Cardiac fibroblast (primary cell): ENCODE data around the gene PITRM1.

Experiments
- DNase-seq, 2 donors: peaks; one replicate each; pipeline versions ENCODE4 v3.0.0 to v3.0.0-alpha.2; 2010; ENCODE audit warnings: low read depth in 2 of 2
- H3K4me3 ChIP-seq, 2 donors: replicated peaks in 1 of 2; 1 replicate in 1 of 2; 2 replicates in 1 of 2; pipeline ENCODE4 v1.5.1; 2011; ENCODE audit warnings: low read depth in 2 of 2, low read length in 2 of 2, mild to moderate bottlenecking in 2 of 2, moderate library complexity in 1 of 2
- TF ChIP-seq, protein P1 (sequence below): IDR thresholded peaks from one replicate; pipeline ENCODE4 v1.5.1; 2011; ENCODE audit warnings: low read depth, mild to moderate bottlenecking, low read length, inconsistent platforms

PITRM1 gene

DNA sequence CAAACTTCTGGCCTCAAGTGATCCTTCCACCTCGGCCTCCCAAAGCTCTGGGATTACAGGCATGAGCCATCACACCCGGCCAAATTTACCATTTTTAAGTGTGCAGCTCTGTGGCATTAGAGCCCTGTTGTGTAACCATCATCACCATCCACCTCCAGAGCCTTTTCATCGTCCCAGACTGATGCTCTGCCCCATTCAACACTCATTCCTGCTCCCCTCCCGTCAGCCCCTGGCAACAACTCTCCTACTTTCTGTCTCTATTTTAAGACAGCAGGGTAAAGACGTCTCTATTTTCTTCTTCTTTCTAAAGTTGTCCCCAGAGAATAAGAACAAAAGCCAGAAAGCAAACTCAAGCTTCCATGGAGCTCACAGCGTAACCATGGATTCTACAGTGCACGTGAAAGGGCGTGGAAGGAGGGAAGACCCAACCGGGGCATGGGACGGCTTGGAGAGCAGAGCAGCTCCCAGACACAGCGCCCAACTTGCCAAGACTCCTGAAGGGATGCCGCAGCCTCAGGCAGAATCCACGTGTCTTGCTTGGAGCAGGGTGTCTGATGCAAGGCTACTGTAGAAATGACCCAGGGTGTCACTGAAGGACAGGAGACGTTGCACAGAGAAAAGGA lies 42.7 kb upstream of the PITRM1 start:
- DNase-seq, result no peak
- no peak overlapping the region for H3K4me3 ChIP-seq
- TF ChIP-seq, protein P1, sequence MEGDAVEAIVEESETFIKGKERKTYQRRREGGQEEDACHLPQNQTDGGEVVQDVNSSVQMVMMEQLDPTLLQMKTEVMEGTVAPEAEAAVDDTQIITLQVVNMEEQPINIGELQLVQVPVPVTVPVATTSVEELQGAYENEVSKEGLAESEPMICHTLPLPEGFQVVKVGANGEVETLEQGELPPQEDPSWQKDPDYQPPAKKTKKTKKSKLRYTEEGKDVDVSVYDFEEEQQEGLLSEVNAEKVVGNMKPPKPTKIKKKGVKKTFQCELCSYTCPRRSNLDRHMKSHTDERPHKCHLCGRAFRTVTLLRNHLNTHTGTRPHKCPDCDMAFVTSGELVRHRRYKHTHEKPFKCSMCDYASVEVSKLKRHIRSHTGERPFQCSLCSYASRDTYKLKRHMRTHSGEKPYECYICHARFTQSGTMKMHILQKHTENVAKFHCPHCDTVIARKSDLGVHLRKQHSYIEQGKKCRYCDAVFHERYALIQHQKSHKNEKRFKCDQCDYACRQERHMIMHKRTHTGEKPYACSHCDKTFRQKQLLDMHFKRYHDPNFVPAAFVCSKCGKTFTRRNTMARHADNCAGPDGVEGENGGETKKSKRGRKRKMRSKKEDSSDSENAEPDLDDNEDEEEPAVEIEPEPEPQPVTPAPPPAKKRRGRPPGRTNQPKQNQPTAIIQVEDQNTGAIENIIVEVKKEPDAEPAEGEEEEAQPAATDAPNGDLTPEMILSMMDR, result no peak

DNA sequence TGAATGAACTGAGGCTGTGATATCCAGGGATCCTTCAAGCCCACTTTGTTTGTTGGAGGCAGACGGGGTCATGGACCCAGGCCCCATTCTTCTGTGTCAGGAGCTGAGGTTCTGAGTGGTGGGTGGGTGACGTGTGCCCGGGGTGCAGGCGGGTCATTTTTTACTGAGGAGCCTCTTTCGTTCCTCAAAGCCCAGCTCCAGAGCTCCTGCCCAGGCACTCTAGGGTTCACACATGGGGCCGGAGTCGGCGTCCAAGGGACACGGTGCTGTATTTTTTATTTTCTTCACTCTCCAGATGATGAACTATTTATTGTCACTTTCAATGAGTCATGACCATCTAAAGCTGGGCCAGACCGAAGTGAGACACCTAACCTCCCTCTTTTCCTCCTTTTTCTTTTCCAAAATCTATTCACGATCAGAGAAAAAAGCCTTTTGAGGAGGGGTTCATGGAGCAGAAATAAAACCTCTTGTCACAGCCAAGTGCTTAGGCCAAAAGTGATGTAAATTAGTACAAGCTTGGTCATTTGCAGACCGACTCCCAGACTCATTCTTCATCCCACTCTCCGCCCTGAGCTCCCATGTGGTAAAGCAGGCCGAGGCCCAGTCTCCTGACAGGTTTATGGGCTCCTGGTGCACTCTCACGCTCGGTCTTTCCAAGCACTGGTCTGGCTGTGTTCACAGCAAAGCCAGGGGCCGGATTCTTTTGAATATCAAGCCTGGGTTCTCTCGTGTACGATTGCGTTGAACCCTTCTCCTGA lies 41.4 kb upstream of the PITRM1 start:
- DNase-seq, result no peak
- H3K4me3 ChIP-seq, result no peak overlapping the region
- TF ChIP-seq, protein P1, result no peak

DNA sequence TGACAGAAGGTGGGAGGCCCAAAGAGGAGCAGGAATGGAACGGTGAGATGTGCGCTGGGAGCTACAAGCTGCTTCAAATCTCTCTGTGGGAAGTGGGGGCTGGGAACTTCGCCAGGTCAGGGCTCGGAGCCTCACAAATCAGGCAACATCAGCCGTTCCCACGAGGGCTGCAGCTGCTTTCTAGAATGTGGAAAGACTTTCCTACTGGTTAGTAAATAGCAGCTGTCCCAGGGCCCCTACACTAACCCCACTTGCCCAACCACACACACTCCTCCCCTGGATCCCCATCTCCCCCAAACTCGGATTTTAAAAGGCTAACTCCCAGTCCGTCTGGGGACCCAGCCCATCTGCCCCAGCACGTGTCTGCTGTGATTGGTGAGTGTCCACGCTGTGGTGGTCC lies 40.6 kb upstream of the PITRM1 start:
- DNase-seq, result peak in 1 of 2 donors; percentile 38
- H3K4me3 ChIP-seq, result no peak overlapping the region
- TF ChIP-seq, protein P1, result no peak

DNA sequence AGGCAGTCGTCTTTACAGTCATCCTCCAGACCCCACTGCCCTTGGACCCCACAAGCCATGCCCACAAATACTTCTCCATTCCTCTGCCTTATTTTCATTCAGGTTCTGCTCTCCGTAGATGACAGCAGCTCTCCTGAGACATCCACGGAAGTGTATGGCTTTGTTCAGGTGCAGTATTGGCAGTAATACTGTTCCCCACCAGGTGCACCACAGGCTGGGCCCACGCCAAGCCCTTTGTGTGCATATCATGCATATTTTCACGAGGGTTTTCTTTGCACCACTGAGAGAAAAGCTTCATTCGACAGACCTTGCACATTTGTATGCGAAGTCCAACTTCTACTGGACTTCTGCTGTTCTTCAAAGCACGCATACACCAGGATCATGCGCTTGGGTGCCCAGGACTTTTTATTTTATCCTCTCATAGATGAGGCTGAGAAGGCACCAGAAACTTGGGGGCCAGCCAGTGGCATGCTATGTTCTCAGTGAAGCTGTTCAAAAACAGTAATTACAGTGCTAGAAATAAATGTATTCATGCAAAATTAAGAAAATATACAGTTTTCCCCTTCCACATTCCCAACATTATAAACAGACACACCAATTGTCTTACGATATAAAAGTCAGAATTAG lies 37.8 kb upstream of the PITRM1 start:
- no peak for DNase-seq
- TF ChIP-seq, protein P1, result no peak

DNA sequence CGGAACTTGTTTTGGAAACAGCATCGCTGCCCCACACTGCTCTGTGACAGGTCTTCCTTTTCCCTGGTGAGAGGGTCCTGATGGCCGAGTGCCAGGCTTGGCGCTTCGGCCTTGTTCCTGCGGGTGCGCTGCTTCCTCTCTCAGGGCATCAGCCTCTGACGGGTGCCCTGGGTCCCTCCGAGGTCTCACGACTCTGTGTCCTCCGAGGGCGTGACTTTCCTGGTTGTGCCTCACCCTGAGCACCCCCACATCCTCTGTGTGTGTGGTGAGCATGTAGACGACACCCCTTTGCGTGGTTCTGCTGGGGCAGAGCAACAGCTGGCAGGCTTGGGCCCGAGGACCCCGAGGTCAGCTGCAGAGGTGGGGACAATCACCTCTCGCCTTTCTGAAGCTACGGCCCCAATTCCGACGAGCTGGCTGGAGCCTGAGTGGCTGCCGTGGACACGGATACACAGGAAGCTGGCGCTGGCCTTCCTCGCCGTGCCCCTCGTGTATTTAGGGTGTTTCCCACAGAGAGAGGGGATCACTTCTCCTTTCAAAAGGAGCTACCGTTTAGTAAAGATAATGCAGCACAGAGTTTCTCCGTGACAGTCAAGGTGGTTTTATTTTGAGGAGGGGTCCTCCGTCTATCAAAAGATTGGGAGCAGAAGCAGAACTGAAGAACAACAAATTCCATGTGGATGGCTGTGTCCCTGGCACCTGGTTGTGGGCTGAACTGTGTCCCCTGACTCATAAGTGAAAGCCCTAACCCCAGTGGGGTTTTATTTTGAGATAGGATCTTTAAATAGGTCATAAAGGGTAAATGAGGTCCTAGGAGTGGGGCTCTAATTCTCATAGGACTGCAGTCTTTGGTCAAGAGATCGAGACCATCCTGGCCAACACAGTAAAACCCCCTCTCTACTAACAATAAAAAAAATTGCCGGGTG lies 36.2 kb upstream of the PITRM1 start:
- DNase-seq, result no peak
- TF ChIP-seq, protein P1, result no peak
- H3K4me3 ChIP-seq, result no peak overlapping the region

More for the DNA sequence above, 37.8 kb upstream of the PITRM1 start:
- no peak overlapping the region for H3K4me3 ChIP-seq

DNA sequence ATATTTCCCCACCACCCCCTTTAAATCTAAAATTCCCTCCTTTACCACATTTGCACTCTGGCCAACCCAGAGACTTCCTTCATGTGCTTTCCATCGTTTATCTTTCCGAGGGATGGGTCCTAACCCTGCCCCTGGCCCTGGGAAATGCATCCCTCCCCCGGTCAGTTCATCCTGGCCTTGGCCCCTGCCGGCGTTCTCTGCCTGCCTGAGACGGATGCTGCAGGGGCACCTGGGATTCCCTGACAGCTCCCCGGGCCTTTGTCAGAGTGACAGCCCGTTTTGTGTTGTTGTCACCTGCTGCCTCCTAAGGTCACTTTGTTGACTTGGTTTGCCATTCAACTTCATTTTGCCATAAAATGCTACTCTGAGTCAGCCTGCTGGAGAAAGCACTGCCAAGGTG lies 34.8 kb upstream of the PITRM1 start:
- H3K4me3 ChIP-seq, result no peak overlapping the region
- TF ChIP-seq, protein P1, result no peak
- no peak for DNase-seq
